ENCODE data around the gene NRSN2. TPM values are rescaled to one million over a fixed set of nuclear protein-coding genes. Genes with fewer than 3 reads are reported as not detected.
"Not testable (repeated sequence)": the region's sequence is repeated elsewhere in the genome, so short reads cannot be mapped to it uniquely, and the experiment has no call there.

Gene NRSN2
- total RNA-seq, 1 experiment from 2014 or later = 111 TPM

DNA sequence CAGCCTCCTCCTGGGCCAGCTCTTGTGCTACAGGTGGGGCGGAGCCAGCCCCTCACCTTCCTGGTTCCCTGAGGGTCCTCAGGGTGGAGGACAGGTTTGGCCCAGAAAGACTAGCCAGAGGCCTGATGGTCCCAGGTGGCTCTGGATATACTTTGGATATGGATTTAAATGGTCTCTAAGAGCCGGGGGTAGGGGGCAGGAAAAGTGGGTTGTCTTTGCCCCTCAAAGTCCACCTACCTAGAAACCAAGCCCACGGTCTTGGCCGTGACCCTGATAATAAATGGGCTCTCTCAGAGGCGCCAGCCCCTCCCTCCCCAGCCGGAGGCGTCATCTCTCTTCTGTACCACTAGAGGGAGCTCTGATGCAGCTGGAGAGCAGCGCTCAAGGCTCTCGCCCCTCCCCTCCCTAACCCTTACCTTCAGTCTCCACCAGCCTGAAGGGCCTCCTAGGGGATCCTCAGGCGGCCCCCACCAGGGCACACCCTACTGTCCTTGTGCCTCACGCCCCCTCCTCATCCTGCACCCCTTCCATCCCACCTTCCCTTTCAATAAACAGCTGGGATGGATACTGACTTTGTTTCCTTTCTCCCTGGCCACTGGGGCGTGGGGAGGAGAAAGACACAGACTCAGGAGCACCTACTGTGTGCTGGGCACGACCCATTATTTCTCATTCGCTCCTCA, 7.5 kb downstream of the NRSN2 start:
- peak; percentile 78 for DNase-seq (ENCODE audit: low read depth)

DNA sequence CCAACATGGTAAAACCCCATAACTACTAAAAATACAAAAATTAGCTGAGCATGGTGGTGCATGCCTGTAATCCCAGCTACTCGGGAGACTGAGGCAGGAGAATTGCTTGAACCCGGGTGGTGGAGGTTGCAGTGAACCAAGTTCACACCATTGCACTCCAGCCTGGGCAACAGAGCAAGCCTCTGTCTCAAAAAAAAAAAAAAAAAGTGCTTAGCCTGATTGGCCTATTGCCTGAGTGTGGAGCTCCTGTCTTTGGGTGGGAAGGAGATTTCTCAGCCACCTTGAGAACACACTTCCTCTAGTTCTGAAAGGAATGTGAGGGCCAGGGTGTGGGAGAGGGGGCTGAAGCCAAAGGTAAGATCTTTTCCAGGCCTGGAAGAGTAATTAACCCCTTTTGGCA, 9.2 kb downstream of the NRSN2 start:
- DNase-seq (ENCODE audit: low read depth) = not testable (repeated sequence)

DNA sequence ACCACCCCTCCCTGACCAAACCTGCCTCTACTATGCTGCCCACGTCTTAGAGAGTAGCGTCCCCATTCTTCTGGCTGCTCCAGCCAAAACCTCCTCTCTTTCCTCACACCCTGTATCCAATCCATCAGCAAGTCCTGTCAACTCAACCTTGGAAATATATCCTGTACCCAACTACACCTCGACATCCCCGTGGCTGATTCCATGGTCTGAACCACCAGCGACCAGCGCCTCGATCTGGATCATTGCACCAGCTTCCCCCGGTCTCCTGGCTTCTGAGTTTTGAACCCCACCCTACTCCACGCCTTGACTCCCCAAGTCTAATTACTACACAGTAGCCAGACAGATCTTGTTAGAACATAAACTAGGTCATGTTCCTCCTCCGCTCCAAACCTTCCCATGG, 9.8 kb downstream of the NRSN2 start:
- DNase-seq (ENCODE audit: low read depth) = no peak

DNA sequence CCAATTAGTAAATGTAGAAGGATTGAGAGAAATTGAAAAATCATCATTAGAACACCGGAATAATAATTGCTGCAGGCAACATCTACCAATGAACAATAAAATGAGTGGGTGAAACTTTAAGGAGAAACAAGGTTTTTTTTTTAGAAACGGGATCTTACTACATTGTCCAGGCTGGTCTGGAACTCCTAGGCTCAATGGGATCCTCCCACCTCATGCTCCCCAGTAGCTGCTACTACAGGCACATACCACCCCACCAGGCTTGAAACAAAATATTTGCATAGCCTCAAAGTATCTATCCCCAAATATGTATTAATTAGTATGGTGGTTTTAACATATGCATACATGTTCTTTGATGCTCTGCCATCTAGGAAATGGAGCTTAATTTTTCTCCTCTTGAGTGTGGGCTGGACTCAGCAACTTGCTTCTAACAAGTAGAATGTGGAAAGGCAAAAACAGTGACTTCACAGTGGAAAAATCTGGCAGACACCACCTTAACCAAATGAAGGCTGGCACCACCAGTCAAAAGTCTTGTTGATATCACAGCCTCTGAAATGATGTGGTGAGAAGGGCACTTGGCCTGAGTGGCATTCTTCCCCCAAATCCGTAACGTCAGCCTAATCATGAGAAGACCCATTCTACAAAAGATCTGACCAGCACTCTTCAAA, 12.1 kb downstream of the NRSN2 start:
- no peak for DNase-seq (ENCODE audit: low read depth)

DNA sequence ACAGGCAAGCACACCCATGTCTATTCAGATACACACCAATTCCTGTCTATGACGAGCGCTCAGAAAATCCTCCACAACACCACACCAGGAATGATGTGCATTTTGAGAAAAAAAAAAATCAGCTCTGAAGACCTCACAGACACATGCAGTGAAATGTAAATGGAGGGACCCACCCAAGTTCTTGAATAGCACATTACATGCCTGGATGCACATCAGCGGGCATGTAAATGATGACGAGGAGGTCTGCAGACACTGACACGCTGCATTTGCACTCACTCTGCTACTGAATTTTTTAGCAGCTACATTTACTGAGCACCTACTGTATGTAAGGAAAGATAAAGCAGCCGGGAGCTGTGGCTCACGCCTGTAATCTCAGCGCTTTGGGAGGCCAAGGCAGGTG, 14.7 kb downstream of the NRSN2 start:
- no peak for DNase-seq (ENCODE audit: low read depth)

DNA sequence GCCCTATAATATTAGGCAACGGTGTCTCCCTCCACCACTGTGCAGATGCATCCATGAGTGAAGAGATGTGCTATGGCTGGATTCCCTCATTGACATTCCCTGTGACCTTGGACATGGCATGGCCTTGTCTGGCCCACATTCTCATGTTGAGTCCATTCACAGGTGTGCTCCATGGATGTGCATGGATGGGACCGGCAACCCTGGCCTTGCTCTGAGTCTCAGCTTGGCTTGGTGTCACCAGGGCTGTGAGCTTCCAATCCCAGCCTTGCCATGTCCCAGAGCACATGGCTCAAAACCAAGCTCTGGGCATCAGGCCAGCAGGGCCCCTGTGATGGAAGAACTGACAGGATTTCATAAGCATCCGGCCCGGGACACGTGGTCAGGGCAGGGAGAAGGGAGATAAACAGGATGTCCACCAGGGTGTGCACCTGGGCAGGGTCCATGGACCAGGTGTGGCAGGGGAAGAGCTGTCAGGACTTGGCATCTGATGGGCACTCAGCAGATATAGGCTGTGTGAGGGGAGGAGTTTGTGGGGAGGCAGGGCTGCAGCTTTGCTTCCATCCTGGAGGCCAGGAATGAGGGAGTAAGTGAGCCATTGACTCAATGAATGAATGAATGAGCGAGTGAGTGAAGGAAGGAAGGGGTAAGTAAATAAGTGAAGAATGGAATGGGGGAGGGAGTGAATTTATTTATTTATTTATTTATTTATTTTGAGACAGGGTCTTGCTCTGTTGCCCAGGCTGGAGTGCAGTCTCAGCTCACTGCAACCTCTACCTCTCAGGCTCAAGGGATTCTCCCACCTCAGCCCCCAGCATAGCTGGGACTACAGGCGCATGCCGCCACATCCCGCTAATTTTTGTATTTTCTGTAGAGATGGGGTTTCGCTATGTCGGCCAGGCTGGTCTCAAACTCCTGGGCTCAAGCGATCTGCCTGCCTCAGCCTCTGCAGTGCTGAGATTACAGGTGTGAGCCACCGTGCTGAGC, 15.7 kb downstream of the NRSN2 start:
- DNase-seq (ENCODE audit: low read depth) = peak; percentile 96

DNA sequence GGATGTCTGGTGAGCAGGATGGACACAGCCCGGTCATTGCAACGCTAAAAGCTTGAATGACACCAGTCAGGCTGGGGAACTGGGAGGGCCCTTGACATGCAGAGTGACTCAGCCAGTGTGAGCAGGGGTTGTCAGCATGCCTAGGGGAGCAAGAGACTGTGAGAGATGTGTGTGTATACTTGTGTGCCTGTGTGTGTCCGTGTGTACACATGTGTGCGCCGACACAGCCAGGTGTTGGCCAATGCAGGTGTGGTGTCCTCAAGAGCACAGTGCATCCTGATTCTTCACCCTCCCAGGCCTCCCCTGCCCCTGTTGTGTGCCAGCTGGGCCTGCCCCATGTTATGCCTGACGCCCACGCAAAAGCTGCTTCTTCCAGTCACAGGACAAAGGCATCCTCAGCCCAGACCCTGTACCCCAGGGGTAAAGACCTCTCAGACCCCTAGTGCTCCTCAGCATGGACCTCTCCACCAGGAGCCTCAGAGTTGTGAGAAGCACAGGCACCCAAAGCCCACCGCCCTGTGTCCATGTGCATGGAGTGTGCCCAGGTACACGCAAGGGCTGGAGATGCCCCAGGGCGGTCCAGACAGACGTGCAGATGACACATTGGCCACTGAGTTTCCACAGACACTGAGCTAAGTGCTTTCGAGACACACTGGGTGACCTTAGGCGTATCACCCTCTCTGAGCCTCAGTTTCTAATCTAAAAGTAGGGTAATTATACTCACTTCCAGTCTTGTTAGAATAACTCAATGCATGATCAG, 16.6 kb downstream of the NRSN2 start:
- DNase-seq (ENCODE audit: low read depth) = peak; percentile 70

DNA sequence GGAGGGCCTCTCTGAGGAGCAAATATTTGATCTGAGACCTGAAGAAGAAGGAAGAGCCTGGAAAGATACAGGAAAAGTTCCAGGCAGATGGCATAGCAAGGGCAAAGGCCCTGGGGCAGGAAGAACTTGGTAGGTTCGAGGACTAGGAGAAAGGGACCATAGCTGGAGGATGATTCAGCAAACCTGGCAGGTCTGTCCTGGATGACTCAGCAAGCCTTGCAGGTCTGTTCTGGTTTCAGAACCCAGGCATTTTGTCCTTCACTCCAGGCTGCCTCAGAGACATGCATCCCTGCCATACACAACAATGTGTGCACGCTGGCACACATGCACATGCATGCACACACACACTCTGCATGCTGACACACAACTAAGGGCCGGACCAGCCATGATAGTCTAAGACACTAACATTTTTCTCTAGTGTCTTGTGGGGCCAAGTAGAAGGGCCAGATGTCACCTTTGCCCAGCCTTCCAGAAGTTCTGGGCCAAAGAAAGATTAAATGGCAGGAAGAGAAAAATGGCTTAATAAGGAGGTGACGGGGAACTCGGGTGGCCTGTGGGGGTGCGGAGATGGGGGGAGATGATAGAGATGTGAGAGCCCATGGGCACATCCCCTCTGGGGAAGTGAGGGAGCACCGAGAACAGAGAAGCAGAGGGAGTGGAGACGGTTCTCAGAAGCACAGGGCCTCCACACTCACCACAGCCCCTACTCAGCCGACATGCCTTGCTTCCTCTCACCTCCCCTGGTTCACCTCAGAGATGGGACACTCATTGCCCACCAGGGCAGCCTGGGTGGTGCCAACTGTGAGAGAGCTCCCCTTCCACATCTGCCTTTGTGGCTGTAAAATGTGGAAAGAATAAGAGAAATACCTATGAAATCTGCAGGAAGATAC, 18.2 kb downstream of the NRSN2 start:
- peak; percentile 73 for DNase-seq (ENCODE audit: low read depth)

DNA sequence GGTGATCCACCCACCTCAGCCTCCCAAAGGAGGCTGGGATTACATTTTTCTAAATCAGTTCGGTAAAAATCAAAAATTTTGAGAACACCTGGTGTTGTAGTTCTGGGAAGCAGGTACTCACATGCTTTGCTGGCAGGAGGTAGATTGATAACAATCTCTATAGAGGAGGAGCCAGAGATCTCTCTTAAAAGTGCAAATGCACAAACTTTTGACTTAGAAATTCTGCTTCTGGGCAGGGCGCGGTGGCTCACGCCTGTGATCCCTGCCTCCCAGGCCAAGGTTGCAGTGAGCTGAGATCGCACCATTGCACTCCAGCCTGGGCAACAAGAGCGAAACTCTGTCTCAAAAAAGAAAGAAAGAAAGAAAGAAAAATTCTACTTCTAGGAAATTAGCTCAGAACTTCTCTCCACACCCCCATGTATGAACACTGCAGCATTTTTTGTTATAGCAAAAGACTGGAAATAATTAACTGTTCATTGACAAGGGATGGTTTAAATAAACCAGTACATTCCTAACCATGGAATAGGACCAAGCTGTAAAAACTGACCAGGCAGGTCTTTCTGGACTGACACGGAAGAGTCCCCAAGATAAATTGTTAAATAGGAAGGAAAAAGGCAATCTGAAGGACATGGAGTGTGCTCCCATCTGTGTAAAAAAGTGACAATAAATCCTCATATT, 19.3 kb downstream of the NRSN2 start:
- DNase-seq (ENCODE audit: low read depth) = no peak

DNA sequence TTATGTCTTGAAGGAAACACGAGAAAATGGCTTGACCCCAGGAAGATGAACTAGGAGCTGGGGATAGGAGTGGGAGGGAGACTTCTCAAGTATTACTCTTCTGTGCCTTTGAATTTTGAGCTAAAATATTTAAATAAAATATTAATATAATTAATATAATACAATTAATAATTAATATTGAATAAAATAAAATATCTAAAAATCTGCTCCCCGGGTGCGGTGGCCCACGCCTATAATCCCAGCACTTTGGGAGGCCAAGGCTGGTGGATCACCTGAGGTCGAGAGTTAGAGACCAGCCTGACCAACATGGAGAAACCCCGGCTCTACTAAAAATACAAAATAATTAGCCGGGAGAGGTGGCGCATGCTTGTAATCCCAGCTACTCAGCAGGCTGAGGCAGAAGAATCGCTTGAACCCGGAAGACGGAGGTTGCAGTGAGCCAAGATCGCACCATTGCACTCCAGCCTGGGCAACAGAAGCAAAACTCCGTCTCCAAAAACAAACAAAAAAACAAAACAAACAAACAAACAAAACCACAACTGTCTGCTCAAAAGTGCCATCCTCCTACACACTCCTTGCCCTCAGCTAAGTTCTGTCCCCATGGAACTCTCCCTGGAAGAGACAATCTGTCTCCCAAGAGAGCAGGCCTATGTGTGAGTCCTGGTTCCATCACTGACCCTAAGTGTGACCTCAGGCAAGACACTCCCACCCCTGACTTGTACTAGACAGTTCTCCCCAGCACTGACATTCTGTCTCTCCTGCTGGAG, 20.0 kb downstream of the NRSN2 start:
- DNase-seq (ENCODE audit: low read depth) = no peak

DNA sequence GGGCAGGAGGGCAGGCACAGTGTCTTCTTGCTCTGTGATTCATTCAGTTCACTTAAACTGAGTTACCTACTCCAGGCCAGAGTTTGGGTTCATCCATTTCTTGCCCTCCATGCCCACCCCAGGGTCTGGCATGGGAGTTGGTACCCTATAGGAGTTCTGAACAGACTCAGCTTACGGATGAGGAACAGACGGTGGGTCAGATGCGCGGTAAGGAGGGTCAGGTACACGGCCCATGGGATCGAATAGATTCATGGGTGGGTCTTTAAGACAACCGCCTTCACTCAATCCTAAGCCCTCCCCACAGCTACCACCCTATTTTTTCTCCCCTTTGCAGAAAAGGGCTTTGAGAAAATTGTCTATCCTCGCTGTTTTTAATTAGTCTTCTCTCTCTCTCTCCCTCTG, 20.6 kb downstream of the NRSN2 start:
- DNase-seq (ENCODE audit: low read depth) = no peak

DNA sequence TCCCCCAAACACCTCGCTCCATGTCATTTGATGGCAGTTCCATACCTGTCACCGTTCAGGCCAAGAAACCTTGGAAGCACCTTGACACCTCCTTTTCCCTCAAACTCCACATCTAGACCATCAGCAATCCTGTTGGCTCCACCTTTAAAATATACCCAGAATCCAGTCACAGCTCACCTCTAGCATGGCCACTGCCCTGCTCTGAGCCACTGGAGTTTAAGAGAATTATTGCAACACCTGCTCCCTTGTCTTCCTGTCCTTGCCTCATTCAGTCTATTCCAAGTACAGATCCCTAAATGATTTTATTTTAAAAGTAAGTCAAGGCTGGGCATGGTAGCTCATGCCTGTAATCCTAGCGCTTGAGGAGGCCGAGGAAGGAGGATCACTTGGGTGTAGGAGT, 22.0 kb downstream of the NRSN2 start:
- DNase-seq (ENCODE audit: low read depth) = no peak

DNA sequence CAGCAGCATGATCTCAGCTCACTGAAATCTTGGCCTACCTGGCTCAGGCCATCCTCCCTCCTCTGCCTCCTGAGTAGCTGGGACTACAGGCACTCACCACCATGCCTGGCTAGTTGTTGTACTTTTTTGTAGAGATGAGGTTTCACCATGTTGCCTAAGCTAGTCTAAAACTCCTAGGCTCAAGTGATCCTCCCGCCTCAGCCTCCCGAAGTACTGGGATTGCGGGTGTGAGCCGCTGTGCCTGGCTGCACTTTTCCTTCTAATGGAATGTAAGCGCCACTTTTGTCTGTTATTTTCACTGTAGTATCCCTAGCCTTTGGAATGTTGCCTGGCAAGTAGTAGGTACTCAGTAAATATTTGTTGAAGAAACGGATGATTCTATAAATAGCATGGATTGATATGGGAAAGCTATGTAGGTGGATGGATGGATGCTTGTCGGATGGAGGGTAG, 23.3 kb downstream of the NRSN2 start:
- no peak for DNase-seq (ENCODE audit: low read depth)

DNA sequence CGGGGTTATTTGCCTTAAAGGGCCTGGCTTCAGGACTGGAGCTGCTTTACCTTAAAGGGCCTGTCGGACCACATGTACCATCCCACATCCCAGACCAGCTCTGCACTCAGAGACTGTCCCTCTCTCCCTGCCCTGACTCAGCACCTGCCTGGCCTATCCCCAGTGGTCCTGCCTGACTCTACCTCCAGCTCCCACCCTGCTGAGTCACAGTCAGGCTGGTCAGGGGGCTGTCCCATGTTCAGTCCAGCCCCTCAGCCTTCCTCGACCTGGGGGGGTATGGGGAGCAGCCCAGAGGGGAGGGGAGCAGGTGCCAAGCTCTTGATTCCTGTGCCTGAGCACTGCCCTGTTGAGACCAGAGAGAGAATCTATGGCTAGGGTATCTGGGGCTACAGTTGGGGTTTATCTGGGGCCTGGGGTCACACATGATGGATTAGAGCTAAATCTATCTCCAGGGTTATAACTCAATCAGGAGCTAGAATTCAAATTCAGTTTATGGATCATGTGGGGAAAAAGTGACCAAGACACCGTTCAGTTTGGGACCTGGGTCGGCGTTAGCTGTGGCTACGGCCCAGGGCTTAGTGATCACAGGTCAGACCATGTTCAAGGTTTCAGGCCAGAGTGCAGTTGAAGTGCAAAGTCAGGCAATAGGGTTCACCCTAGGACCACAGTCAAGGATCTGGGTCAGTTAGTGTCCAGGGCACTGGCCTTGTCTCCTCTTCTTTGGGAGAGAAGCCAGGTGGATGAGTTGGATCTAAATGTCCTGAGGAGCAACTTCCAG, 24.3 kb downstream of the NRSN2 start:
- DNase-seq (ENCODE audit: low read depth) = no peak

DNA sequence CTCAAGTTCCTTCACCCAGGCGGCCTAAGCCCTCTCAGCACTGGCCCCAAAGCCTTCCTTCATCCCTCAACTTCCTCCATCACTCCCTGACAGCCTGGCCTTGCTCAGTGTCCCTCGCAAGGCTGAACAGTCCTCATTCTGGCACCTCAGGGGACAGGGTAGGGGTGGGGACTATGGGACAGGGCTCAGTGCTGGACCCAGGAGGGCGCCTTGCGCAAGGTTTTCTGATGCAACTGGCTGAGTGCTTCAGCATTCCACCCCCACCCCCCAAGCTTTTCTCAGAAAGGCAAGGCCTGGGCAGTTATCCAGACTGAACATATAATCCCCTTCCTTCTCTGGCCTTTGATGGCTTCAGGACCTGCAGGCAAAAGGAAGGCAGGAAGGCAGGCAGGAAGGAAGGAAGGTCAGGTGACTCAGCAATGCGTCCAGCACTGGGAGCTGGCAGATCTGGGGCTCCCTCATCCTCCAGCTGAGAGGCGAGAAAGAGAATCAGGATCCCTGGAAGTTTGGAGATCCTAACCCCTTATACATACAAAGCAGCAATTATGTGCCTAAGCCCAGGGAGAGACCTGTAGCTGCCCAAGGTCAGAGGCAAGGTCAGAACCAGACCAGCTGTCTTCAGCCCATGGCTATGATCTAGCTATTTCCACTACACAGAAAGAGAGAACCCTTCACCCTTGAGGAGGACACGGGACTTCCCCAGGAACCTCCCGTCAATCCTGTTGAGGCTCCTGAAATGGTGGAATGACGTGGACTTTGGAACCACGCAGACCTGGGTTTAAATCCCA, 25.0 kb downstream of the NRSN2 start:
- peak; percentile 99 for DNase-seq (ENCODE audit: low read depth)

DNA sequence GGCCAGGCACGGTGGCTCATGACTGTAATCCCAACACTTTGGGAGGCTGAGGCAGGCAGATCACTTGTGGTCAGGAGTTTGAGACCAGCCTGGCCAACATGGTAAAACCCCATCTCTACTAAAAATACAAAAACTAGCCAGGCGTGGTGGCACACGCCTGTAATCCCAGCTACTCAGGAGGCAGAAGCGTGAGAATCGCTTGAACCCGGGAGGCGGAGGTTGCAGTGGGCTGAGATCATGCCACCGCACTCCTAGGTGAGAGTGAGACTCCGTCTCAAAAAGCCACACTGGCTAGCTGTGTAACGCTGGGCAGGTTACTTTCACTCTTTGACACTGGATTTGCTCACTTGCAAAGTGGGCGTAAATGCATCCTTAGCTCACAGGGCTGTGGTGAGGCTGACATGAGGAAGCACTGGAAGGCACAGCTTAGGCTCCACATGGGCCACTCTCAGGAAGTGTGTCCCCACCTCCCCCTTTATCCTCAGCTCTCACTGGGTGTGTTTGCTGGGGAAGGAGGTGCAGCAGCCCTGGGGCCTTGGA, 25.7 kb downstream of the NRSN2 start:
- DNase-seq (ENCODE audit: low read depth) = peak; percentile 31

DNA sequence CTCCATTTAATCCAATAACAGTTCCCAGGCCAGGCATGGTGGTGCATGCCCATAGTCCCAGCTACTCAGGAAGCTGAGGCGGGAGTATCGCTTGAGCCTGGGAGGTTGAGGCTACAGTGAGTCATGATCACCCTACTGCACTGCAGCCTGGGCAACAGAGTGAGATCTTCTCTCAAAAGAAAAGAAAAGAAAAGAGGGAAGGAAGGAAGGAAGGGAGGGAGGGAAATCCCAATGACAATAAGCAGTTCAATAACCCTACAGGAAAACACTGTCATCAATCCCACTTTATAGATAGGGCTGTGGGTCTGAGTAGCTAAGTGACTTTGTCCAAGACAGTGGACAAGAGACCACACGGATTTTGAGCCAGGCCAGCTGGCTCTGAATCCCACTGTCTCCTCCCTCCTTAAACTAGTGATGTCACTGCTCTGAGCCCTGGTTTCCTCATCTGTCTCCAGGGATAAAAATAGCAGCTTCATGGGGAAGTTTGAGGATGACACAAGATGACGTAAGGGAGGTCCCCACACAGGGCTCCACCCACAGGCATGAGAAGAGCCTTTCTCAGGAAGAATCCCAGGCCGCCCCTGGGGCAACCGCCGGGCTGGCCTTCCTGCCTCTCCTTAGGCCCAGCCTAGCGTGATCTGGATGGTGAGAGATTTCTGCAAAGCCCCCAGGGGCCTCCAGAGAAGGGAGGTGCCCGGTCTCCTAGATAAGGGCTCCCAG, 26.4 kb downstream of the NRSN2 start:
- peak; percentile 97 for DNase-seq (ENCODE audit: low read depth)
